Stimulated activated CD4-positive, alpha-beta T cell treated with anti-CD3 and anti-CD28 coated beads, Interleukin-12 subunit alpha, Interleukin-12 subunit beta, amount 100 ng/mL, for 4 hours (primary cell): ENCODE data around the gene ZNF775.

Experiments
- DNase-seq: peaks from one replicate; pipeline ENCODE4 v3.0.0-alpha.2; 2020

Gene ZNF775

DNA sequence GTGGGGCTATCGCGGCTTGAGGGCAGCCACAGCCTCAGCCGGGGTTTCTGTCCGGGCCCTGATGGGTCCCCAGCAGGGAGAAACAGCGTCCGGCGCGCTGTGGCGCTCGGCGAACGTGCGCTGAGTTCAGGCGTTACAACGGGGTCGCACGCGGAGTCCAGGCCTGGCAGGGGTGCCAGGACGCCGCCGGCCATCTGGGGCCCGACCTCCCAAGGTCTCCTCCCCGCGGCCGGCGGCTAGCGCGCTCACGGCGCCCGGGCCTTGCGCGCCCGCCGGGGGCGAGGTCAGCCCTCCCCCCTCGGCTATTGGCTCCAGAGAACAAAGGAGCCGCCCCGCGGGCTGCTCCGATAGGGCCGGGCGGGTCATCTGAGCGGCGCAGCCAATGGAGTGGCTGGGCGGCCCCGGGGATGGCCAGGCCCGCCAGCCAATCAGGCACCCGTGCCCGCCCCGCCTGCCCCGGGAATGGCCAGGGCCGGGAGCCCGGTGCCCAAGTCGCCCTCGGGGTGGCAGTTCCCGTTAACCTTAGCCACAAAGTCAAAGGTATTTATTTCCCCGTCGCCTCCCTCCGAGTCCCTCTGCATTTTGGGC is at the start of gene ZNF775:
TSS of gene ZNF775 (plus strand) at position 478 of the 588 bp plus-strand sequence. CDS start 9,141 bp downstream, outside the sequence.
- peak; percentile 88 for DNase-seq

DNA sequence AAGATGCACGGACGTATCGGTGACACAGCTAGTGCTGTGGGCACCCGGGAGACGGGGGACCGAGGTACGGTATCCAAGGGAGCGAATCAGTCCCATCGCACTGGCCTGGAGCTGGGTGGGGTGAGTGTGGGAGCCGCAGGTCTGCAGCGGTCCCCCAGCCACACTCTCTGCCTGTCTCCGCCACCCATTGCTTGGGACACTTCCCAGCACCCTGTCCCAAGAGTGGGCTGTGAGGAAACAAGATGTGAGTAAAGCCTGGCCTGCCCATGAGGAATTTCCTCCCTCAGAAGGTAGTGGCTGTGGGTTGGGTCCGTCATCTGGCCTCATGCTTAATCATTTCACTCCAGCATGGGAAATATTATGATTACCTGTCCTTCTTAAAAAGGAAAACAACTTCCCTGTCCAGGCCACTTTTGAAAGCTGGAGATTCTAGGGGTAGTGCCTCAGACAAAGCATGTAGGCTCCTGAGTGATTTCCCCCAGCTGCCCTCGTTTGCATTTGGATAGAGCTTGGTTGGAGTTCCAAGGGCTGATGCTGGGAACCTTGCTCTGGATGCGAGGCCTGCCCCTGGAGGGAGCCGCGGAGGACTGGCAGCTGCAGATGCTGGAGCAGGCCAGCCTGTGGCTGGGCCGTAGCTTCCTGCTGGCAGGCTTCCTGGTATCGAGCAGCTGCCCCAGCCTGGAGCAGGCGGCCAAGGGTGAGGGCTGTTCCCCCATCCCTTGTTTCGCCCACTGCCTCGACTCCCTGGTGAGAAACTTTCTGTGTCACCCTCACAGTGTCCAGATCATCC is 49.6 kb upstream of the ZNF775 start:
- DNase-seq: no peak

DNA sequence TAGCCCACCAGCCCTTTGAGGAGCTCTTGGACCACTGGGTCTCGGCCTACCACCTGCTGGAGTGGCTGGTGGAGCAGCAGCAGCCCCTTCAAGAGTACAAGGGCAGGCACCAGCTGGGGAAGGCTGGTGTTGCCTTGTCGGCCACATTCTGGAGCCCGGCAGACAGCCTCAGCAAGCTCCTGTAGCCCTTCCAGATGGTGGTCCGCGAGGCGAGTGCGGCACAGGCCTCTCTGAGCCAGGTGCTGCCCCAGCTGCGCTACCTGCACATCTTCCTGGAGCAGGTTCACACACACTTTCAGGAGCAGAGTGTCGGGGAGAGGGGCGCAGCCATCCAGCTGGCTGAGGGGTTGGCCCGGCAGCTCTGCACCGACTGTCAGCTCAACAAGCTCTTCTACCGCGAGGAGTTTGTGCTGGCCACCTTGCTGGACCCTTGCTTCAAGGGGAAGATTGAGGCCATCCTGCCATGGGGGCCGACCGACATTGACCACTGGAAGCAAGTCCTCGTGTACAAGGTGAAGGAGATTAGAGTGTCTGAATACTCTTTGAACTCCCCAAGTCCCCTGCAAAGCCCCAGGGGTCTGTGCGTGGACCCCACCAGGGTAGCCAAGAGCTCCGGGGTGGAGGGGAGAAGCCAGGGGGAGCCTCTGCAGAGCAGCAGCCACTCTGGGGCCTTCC is 48.8 kb upstream of the ZNF775 start:
- DNase-seq: no peak

DNA sequence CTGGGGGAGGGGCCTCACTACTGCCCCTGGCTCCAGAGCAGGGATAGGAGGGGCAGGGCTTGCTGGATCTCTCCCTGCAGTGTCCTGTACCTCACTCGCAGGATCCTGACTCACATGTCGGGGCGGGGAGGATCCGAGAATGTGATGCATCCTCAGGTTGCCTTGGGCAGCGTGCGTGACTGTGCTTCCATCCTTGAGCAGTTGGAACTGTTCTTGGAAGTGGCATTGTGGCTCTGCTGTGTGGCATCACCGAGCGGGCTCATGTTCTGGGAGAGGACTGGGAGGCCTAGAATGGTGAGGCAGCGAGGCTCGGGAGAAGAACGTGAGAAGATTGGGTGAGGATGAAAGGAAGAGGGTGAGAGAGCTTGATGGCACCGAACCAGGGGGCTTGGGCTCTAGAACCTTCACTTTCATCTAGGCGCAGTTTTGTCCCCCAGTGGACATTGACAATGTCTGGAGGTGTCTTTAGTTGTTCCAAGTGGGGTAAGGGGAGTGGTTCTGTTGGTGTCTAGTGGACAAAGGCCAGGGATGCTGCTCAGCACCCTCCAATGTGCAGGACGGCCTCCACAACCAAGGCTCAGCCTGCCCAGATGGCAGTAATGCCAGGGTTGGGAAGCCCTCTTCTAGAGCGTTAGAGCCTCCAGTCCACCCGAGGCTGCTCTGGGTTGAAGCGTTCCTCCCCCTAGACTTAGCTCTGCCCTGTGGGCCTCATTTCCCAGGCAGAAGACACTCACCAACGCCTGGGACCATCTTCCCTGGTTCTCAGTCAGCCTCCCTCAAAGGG is 46.1 kb upstream of the ZNF775 start:
- DNase-seq: no peak

DNA sequence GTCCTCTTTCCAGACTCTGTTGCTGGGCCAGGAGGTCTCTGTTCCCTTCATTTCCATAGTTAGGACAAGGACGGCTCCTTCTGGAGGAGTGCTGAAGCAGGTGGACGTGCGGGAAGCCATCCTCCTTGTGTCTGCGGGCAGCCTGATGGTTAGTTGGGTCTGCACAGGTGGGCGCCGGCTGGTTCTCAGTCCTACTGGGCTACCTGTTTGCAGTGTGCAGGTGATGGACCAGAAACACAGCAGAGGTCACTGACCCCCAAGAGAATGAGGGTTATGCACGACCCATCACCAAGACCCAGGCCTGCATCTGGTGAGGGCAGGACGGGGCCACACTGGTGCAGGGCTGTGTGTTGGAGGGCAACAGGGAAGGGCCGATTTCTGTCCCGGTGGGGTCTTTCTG is 45.5 kb upstream of the ZNF775 start:
- DNase-seq: no peak

DNA sequence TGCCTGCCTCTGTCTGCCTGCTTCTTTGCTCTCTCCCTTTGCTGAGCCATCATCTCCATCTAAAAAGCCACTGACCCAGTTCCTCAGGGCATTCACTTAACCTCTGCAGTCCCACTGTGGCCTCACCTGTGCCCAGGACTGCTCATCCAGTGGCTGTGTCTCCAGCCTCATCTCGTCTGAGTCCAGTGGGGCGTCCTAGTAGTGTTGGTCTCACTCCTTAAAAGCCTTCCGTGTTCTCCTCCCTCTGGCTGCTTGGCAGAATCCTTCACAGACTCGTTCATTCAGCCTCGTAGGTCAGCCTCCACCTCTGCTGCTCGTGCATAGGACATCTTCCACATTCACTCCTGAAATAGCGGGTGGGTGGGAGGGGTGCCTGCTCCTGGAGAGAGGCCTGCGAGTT is 45.0 kb upstream of the ZNF775 start:
- no peak for DNase-seq

DNA sequence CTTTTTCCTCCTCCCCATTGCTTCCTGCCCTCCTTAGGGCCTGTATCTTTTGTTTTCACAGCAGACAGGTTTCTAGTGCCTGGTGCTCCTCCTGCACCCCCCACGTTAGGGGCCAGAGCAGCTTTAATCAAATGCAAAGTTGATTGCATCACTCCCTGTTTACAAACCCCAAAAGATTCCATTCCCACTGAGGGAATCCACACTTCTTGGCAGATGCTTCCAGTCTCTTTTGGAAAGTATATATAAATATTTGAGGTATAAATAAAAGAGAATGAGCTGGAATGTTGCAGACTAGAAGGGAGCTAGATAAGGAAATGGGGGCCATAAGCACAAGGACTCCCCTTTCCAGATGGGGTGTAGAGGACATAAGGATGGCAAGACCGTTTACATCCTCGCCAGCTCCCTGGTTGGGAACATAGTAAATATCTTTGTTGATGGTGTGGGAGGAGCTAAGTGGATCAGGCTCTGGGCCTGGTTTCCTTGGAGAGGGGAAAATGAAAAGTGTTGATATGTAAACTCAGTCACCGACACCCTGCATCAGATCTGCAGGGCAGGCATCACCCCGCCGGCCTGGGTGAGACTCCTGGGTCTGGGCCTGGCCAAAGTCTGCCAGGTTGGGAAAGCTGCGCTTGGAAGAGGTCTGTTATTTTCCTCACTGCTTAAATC is 43.9 kb upstream of the ZNF775 start:
- DNase-seq: no peak

DNA sequence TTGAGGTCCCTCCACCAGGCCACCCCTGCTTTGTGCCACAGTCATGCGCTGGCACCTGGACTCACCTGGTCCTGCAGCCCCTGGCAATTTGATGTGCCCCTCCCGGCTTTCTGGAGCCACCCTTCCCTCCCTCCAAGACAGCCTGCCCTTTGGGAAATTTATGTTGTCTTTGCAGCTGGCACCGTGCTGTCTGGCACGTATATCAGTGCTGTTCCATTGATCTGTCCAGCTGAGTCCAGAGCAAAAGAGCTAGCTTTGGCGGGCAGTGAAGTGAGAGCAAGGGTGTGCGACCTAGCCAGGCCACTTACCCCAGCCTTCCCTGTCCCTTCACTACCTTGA is 43.4 kb upstream of the ZNF775 start:
- DNase-seq: no peak

DNA sequence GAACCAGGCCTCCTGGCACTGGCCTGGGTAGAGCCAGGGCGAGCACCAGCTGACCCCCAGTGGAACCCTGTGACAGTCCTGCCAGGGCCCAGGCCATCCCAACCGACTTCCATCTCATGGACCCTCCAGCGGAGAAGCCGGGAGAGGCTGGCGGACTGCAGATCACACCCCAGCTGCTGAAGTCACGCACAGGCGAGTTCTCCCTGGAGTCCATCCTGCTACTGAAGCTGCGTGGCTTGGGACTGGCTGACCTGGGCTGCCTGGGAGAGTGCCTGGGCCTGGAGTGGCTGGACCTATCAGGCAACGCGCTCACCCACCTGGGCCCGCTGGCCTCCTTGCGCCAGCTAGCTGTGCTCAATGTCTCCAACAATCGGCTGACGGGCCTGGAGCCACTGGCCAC is 42.4 kb upstream of the ZNF775 start:
- no peak for DNase-seq

DNA sequence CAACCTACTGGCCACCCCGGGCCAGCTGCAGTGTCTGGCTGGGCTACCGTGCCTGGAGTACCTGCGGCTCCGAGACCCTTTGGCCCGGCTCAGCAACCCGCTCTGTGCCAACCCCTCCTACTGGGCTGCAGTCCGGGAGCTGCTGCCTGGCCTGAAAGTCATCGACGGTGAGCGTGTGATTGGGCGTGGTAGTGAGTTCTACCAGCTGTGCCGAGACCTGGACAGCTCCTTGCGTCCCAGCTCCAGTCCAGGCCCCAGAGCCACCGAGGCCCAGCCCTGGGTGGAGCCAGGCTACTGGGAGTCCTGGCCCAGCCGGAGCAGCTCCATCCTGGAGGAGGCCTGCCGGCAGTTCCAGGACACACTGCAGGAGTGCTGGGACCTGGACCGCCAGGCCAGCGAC is 42.0 kb upstream of the ZNF775 start:
- no peak for DNase-seq

DNA sequence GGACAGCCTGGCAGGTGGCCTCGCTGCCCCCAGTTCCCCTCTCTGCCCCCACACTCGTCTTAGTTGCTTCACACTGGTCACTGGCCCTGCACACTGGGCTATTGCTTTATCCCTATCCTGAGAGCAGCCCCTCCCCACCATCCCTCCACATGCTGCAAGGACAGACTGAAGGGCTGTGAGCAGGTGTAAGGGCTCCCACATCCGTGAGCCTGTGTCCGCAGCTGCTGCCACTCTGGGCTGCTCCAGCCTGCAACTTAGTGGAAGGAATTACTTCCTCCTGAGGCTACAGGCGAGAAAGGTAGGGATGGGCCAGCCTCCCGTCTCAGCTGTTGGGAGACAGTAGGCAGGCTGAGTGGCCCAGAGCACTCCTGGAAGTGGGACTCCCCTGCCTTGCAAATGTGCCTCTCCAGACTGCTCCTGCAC is 41.5 kb upstream of the ZNF775 start:
- no peak for DNase-seq

DNA sequence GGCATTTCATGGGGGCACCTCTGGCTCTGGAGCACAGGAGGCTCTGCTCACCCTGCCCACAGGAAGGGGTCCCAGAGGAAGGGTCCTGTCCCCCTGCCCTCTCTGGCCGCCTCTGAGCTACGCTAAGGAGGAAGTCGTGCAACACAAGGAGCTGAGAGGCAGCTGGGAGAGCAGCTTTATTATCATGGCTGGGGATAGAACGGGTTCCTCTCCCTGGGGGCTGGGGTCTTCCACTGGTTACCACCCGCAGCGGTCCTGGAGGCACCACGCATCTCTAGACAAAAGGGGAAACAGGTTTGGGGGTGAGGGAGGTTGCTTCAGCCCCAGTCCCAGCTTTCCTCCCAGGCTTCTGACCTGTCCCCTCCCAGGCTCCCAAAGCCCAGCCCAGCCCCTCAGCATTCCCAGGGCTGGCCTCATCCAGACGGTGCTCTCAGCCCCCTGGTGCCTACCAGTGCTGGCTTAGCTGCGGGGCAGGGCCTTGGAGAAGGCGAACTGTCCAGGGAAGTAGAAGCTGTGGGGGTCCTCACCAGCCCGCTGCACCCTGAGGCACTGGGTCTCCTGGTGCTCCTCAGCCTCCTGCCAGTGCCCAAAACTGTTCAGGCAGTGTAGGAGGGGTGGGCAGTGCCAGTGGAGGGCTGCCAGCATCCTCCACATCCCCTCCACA is 40.8 kb upstream of the ZNF775 start:
- no peak for DNase-seq

DNA sequence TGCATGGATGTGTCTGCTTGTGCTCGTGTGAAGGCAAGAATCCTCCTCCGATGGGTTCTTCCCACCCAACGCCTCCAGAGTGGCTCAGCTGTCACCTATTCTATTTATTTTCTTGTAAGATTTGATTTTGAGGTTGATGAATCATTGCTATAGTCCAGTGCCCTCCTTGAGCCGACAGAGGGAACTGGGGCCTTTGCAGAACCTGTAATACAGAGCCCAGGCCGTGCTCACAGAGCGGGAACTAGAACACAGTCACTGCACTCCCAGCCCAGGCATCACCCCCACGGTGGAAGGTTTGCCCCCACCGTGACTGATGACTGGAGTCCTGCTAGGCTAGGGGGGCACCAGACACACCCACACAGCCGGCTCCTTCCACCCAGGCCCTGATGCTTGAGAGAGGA is 39.7 kb upstream of the ZNF775 start:
- DNase-seq: no peak

DNA sequence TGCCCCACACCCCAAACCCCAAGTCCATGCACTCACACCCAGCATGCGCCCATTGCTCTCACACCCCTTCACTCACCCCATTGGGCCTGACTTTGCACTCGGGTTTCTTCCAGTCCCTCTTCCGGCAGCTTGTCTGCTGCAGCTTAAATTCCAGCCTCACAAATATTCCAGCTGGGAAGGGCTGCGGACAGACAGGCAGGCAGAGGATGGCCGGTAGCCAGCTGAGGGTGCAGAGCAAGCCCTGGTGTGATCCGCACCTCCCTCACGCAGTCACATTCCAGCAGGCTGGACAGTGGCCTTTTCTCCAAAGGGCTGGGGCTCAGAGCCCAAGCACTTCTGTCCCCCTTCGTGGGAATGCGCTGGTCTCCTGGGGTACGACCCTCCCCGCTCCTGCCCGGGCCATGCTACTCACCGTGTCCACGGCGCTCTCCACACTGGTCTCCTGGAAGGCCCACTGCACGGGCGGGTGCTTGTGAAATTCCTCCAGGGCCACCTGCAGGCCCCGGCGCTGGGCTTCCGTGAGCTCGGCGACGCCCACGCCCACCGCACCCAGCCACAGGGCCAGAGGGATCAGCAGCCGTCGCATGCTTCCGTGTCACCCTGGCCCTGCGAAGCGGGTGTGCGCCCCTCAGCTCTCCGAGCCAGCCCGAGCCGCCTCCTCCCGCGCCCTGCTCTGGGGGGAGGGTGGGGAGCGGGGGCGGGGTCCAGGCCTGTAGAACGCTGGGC is 38.9 kb upstream of the ZNF775 start:
- DNase-seq: no peak

DNA sequence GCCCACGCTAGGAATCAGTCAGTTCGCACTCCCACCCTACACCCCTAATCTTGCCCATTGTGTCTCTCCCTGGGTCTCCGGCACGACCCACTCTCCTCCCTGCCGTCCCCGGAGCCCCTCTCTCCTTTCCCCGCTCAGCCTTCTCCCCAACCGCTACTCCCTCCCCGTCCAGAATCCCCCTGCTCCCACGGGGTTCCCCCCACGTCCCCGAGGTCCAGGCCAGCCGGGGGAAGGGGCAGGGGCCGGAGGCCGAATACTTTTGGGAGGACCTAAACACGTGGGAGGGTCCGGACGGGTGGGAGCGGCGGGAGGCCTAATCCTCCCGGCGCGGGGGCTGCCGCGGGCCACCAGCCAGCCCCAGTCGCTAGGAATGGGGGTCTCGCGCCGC is 38.3 kb upstream of the ZNF775 start:
- DNase-seq: no peak

DNA sequence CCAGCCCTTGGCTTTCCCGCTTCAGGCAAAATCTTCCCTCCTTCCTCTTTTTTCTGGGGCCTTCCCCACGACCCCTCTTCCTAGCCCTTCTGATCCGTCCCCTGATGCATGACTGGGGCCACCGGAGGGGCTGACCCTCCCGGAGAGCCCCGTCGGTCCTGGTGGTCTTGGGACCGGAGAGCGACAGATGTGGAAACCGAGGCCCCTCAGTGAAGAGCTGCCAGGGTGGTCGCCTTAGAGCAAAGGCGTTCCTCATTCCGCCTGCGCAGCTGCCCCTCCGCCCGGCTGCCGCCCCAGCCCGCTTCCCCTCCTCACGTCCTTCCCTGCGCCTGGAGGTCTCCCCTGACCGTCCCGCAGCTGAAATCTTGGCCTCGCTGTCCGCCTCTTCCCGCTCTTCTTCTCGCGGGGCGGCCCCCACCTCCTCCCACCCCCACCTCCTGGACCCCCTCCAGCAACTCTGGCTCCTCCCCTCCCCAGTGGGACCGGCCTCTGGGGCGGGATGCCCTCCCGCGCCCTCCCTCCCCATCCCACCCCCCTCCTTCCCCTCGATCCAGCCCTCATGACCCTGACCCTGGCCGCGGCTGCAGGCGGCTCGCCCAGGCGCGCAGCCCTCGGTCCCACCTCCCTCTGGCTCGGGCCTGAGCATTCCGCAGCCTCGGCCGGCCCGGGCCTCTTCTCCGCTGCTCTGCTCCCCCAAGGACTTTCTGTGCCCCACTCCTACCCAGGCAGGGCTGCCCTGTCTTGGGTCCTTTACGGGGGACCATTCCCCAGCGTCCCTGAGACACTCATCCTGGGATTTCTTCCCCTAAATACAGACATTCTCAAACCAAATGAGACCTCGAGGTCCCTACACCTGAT is 37.6 kb upstream of the ZNF775 start, which contains the start of gene RARRES2:
TSS of gene RARRES2 (minus strand) at position 367 of the 858 bp plus-strand sequence. CDS start 1,020 bp downstream, outside the sequence.
- no peak for DNase-seq

DNA sequence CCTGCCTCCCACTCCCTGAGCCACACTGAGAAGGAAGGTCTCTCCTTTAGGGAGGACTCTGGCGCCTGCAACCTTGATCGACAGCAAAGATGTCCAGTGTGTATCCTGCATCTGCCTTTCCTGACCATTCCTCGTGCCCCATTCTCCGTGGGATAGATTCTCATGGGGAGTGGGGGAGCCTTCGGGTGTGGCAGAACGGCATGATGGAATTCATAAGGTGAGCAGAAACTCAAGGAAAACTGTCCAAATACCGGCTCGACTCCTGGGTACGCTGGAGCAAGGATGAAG is 37.1 kb upstream of the ZNF775 start:
- no peak for DNase-seq

DNA sequence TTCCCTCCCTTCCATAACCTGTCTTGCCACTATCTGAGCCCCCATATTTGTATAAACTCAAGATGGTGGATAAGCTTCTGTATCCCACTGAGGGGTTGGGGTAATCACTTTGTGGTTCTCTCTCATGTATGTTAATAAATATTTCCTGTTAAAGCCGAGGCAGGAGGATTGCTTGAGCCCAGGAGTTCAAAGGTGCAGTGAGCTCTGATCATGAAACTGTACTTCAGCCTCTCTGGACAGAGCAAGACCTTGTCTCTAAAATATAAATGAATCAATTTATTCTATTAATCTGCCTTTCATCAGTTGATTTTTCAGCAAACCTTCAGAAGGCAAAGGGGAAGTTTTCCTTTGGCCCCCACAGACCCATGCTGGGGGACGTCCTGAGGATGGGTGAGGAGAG is 35.9 kb upstream of the ZNF775 start:
- DNase-seq: no peak

DNA sequence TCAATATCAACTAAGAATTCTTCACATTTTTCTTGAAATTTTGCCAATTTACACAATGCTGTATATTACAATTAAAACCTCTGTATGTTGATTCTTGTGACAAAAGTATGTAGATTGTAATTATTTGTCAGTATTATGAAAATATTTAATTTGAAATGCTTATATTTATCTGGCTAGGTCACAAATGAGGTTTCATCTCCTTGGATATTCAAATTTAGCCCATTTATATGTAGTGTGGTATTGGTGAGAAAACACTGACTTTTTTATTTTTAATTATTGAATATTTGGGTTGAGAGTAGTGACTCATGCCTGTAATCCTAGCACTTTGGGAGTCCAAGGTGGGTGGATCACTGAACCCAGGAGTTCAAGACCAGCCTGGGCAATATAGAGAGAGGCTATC is 34.8 kb upstream of the ZNF775 start:
- DNase-seq: no peak

DNA sequence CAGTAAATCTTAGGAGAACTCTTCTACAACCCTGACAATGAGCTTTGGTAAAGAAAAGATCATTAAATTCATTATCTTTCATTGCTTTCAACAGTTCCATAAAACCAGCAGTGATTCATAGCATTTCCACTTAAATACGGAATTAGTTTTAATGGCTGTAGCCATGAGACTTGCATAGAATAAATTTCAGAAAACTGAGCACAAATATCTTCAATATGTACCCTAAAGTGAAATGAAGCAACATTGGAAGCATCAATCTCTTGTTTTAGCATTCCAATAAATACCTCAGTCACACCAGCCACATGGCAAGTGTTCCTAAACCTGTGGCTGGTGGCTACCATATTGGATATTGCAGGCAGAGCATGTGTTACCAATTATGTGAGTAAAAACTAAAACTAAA is 34.1 kb upstream of the ZNF775 start:
- DNase-seq: no peak

DNA sequence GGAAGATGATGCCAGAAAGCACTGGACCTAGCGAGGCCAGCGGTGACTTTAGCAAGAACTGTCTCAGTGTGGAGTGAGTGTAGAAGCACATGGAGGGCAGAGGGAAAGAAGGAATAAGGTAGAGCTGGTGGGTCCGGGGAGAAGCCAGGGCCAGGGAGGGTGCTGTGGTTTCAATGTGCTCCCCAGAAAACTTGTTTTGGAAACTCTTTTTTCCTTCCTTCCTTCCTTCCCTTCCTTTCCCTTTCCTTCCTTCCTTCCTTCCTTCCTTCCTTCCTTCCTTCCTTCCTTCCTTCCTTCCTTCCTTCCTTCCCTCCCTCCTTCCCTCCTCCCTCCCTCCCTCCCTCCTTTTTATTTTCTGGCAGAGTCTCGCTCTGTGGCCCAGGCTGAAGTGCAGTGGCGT is 32.2 kb upstream of the ZNF775 start:
- no peak for DNase-seq
